Endothelial cell of umbilical vein (primary cell): ENCODE data around the gene COL23A1.

Experiments used
- CTCF ChIP-seq, 2 donors: IDR thresholded peaks; 1 replicate in 1 of 2; 2 replicates in 1 of 2; pipeline ENCODE4 v1.5.1; 2011; ENCODE audit warnings: low read length in 2 of 2, mild to moderate bottlenecking in 2 of 2, moderate library complexity in 2 of 2, control low read depth in 1 of 2, inconsistent platforms in 1 of 2, low read depth in 1 of 2; ENCODE audit not compliant: insufficient read depth in 1 of 2; ENCODE audit errors: extremely low read depth in 1 of 2
- POLR2A ChIP-seq: IDR thresholded peaks from 2 replicates; pipeline ENCODE4 v1.6.1; 2012; ENCODE audit warnings: low read depth, mild to moderate bottlenecking, control low read depth, low read length

GRCh38 chr5:178359738-178360137 lies 230.5 kb downstream of the COL23A1 start:
- TF ChIP-seq CTCF (IDR thresholded peaks at IDR 0.05; ENCODE audit: extremely low read depth in 1 of 2, insufficient read depth in 1 of 2, low read depth in 1 of 2, low read length in 2 of 2) (no peak), POLR2A (no peak)
